ENCODE data around the gene LPAR2. TPM values are rescaled to one million over a fixed set of nuclear protein-coding genes. Genes with fewer than 3 reads are reported as not detected.

LPAR2 gene
- total and polyA plus RNA-seq, 2 of the 13 experiments (the other 11 are each of a cell fraction or from before 2014, with no cell fraction given) = 0.86 to 3.6 TPM

GRCh38 chr19:19663256-19664120, 35.5 kb upstream of the LPAR2 start, which contains the start of gene ATP13A1 (continued):
- TF ChIP-seq NFE2L1 (CRISPR knock-in tag; IDR thresholded peaks at IDR 0.05; ENCODE audit: borderline replicate concordance) = 0 out of 2 replicates have a peak, but pooled peaks have one; percentile 70
- TF ChIP-seq IKZF5 (CRISPR knock-in tag; IDR thresholded peaks at IDR 0.05) = 0 out of 2 replicates have a peak, but pooled peaks have one; percentile 36
- TF ChIP-seq DZIP1 (CRISPR knock-in tag; IDR thresholded peaks at IDR 0.05) = 0 out of 2 replicates have a peak, but pooled peaks have one; percentile 21
- TF ChIP-seq ZUFSP (CRISPR knock-in tag; IDR thresholded peaks at IDR 0.05; ENCODE audit: borderline replicate concordance) = no peak
- peak; percentile 90; the same call in 1 of the 2 replicates for TF ChIP-seq TOPORS (CRISPR knock-in tag; IDR thresholded peaks at IDR 0.05)
- no peak for TF ChIP-seq MLXIP (CRISPR knock-in tag; IDR thresholded peaks at IDR 0.05; ENCODE audit: borderline replicate concordance)
- no peak; the same call in 1 of the 2 replicates for TF ChIP-seq ZNF263 (CRISPR knock-in tag; IDR thresholded peaks at IDR 0.05)
- peak; percentile 62 for TF ChIP-seq KDM5A (IDR thresholded peaks at IDR 0.05; ENCODE audit: borderline replicate concordance, low read length)
- TF ChIP-seq ZNF567 (CRISPR knock-in tag; IDR thresholded peaks at IDR 0.05; ENCODE audit: borderline replicate concordance) = 0 out of 2 replicates have a peak, but pooled peaks have one; percentile 26
- peak; percentile 92 for TF ChIP-seq CREM (IDR thresholded peaks at IDR 0.05)
- no peak for TF ChIP-seq CREM (CRISPR knock-in tag; IDR thresholded peaks at IDR 0.05)
- no peak; the same call in 1 of the 2 replicates for TF ChIP-seq PATZ1 (CRISPR knock-in tag; IDR thresholded peaks at IDR 0.05)
- no peak for TF ChIP-seq ATF4 (CRISPR knock-in tag; IDR thresholded peaks at IDR 0.05)
- peak; percentile 14; the same call in 1 of the 2 replicates for TF ChIP-seq ZNF607 (CRISPR knock-in tag; IDR thresholded peaks at IDR 0.05; ENCODE audit: borderline replicate concordance)

Data from HepG2 (cell line).